Measurements from ENCODE around the gene PPP1R1C. TPM values are rescaled to one million over a fixed set of nuclear protein-coding genes. Genes with fewer than 3 reads are reported as not detected.

Gene PPP1R1C
- total and polyA plus RNA-seq, 2 donors, result 2.4 to 3.4 TPM

DNA sequence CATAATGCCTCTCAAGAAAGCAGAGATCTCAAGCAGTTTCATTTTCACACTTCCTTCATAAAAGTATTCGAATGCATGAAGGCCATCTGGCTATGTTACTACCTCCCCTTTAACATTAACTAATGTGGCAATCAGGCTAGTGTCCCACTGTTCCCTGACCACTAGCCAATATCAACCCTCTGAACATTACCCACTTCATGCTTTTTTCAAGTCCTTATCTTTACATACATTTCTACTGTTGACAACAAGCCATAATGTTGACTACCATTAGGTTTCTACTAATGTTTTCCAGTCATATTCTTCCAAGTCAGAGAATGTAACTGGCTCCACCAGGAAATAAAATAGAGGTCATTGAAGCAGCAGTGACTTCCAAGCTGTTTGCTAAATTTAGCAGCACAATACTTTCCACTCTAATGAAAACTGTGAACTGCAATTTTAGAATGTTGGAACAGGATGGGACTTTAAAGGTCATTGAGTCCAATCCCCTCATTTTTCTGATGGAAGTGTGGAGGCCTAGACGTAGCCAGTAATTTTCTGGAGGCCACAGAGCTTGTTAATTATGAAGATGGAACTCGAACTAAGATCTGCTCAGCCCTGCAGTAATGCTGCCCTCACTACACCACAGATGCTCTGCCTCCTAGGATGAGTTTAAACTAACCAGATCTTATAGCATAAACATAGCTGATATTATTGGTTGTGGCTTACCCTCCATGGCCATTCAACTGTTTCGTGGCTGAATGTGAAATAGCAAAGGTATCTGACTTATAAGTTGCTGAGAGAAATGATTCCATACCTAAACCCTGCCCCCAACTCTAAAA lies 630 bp upstream of the PPP1R1C start:
- no peak overlapping the region for H3K4me3 ChIP-seq (ENCODE audit: low read depth, low read length)
- no peaks in the 10 kb centered on the region for H3K4me1 ChIP-seq (ENCODE audit: insufficient read depth)
- H3K27ac ChIP-seq (ENCODE audit: low read depth), result no peak overlapping the region
- DNase-seq (ENCODE audit: extremely low spot score), result no peak
- no peaks in the 10 kb centered on the region for H3K36me3 ChIP-seq (ENCODE audit: insufficient read depth)
- 58% methylated on average over 4 of the region's 4 CpGs for WGBS

DNA sequence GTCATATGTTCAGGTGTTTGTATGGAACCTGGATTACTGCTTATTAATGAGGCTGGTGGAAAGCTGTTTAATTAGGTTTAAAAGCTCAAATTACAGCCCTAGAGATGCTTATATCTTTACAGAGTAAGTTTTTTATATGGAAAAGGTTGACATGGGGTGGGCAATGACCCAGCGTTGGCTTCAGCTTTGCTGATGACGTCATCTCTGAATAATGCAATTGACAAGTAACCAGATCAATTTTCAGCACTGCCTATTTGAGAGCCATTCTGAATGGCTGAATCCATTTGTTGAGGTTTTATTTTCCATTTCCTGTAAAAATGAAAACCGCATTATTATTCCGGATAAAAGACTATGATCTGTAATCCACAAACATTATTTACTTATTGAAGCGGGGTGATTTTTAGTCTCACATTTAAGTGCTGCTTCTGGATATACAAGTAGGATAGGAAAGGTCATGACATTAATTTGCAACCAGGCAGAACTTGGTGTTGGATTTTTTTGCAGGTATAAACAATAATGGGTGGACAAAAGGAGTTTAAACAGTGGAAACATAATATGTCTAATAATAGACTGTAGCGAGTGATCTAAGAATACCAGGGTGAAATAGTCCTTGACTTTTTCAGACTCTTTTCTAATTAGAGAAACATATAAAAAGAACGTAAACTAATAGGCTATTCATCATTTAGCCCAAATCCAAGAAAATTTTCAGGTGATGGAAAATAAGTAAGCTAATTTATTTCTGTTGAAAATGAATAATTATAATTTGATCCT lies 2.7 kb downstream of the PPP1R1C start:
- no peaks in the 10 kb centered on the region for H3K36me3 ChIP-seq (ENCODE audit: insufficient read depth)
- no peak overlapping the region for H3K4me3 ChIP-seq (ENCODE audit: low read depth, low read length)
- 74% methylated on average over 7 of the region's 7 CpGs for WGBS
- no peak overlapping the region for H3K27ac ChIP-seq (ENCODE audit: low read depth)
- no peak for DNase-seq (ENCODE audit: extremely low spot score)
- no peaks in the 10 kb centered on the region for H3K4me1 ChIP-seq (ENCODE audit: insufficient read depth)

DNA sequence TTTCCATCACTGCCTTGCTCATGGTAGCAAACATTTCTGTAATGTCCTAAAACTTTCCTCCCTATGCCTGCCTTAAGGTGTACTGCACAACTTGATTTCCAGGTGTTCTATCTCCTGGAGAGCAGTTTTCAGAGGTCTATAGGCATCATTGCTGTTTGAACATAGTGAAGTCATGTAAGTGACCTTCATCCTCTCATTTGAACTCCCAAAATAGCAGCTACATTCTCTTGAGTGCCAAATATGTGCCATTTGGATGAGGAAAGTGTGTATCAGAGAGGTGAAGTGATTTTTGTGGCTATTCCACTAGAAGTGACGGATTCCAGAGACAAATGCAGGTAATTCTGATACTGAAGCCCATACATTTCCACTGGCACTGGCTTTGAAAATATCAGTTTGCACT lies 3.4 kb downstream of the PPP1R1C start:
- Histone ChIP-seq H3K4me3 (ENCODE audit: low read depth, low read length) (no peak overlapping the region), H3K27ac (ENCODE audit: low read depth) (no peak overlapping the region), H3K4me1 (ENCODE audit: insufficient read depth) (no peaks in the 10 kb centered on the region), H3K36me3 (ENCODE audit: insufficient read depth) (no peaks in the 10 kb centered on the region)
- DNase-seq (ENCODE audit: extremely low spot score), result no peak
- 81% methylated on average over 1 of the region's 1 CpG for WGBS

DNA sequence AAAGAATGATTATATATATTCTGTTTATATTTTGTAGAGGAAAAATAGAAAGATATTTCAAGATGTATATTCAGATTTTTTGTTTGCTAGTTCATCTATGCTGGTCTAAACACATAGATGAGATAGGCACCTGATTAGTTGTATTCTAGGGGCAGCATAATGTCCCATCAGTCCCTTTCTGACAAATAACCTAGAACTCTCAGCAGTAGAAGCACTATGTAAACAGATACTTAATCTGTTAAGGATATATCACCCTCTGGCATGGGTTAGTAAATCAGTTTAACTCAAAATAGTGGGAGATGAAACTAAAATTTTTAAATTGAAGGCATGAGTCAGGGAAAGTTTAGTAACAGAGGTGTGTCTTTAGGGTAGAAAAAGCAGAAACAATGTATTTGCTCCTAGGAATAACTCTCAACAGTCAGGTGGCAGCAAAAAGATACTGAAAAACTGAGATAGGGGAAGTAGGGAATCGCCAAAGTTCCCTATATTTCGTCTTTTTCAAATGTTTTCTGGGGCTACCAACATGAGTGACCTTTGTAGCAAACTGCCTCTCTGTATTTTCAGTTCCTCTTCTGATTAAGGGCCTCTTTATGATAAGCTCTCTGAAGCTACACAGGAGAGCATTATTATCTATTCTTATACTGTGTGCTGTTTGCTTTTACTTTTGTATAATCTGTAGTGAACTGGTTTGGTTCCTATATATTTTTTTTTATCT lies 5.7 kb downstream of the PPP1R1C start:
- WGBS, result 78% methylated on average over 2 of the region's 2 CpGs

DNA sequence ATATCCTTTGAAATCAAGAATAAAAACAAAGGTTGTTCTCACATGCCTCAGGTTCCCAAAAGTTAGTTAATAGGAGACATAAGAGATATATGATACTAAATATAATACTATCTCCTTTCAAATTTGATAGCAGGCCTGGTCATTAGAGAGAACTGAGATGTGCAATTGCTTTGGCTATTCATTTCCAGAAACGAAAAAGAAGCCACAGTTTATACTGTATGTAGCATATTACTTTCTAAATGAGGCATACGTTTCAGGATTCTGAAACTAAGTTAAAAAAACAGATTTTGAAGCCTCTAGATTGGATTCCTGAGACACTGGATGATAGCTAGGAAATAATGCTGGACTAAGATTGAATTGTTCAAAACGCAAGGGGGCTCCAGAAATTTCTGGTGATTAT lies 7.1 kb downstream of the PPP1R1C start:
- H3K4me3 ChIP-seq (ENCODE audit: low read depth, low read length), result no peak overlapping the region

More for the DNA sequence above, 5.7 kb downstream of the PPP1R1C start:
- Histone ChIP-seq H3K4me1 (ENCODE audit: insufficient read depth) (no peaks in the 10 kb centered on the region), H3K4me3 (ENCODE audit: low read depth, low read length) (no peak overlapping the region), H3K27ac (ENCODE audit: low read depth) (no peak overlapping the region), H3K36me3 (ENCODE audit: insufficient read depth) (no peaks in the 10 kb centered on the region)
- DNase-seq (ENCODE audit: extremely low spot score), result no peak

DNA sequence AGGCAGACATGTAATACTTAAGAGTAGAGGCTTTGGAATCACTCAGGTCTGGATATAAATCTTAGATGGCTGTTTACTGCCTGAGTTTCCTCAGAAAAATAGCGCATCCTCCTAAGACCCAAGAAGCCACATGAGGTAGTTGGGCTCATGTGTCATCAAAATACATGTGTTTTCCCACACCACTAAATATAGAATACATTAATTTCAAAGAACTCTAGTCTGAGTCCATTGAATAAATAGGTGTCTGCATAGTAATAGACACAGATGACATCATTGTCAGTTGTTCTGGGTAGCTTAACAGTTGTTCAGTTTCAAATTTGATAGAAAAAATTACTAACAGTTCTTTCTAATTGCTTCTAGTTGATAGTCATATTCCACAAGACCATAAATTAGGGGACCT lies 9.6 kb downstream of the PPP1R1C start:
- 92% methylated on average over 1 of the region's 1 CpG for WGBS

More for the DNA sequence above, 7.1 kb downstream of the PPP1R1C start:
- Histone ChIP-seq H3K4me1 (ENCODE audit: insufficient read depth) (no peaks in the 10 kb centered on the region), H3K27ac (ENCODE audit: low read depth) (no peak overlapping the region), H3K36me3 (ENCODE audit: insufficient read depth) (no peaks in the 10 kb centered on the region)
- DNase-seq (ENCODE audit: extremely low spot score), result no peak
- WGBS, result 78% methylated on average over 3 of the region's 3 CpGs

DNA sequence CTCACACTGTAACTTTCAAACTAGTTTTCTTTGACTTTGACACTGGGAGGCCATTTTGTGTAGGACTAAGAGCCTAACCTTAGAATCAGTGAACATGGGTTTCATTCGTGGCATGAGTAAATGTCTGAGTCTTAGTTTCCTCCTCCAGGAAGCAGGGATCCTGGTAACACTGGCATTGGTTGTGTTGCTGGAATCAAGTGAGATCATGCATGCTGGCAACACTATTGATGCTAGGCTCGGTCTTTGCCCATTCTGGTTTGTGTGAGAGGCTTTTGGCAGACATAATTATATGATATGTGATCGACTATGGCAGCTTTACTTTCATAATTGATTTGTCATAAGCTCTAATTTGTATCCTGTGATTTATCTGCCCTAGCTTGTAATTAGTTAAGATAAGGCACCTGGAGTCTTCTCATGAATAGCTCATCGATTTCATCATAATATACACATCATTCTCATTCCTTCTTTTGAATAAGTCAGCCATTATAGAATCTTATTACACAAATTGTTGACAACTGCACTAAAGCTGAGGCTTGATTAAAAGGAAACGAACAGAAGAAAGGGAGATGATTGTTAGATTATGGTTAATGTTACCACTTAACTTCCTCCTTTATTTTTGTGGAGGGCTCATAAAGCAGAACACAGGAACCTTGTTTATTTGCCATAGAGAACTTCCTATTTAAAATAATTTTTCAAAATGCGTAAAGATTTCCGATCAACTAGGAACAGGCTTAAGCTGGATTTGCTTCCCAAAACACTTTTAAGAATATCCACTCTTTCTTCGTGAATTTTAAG lies 12.6 kb downstream of the PPP1R1C start:
- no peak overlapping the region for H3K27ac ChIP-seq (ENCODE audit: low read depth)
- H3K4me1 ChIP-seq (ENCODE audit: insufficient read depth), result no peaks in the 10 kb centered on the region
- no peak overlapping the region for H3K4me3 ChIP-seq (ENCODE audit: low read depth, low read length)
- no peak for DNase-seq (ENCODE audit: extremely low spot score)
- WGBS, result 78% methylated on average over 8 of the region's 8 CpGs
- H3K36me3 ChIP-seq (ENCODE audit: insufficient read depth), result no peaks in the 10 kb centered on the region

More for the DNA sequence above, 9.6 kb downstream of the PPP1R1C start:
- no peak for DNase-seq (ENCODE audit: extremely low spot score)
- H3K36me3 ChIP-seq (ENCODE audit: insufficient read depth), result no peaks in the 10 kb centered on the region
- H3K27ac ChIP-seq (ENCODE audit: low read depth), result no peak overlapping the region
- H3K4me1 ChIP-seq (ENCODE audit: insufficient read depth), result no peaks in the 10 kb centered on the region
- H3K4me3 ChIP-seq (ENCODE audit: low read depth, low read length), result no peak overlapping the region

DNA sequence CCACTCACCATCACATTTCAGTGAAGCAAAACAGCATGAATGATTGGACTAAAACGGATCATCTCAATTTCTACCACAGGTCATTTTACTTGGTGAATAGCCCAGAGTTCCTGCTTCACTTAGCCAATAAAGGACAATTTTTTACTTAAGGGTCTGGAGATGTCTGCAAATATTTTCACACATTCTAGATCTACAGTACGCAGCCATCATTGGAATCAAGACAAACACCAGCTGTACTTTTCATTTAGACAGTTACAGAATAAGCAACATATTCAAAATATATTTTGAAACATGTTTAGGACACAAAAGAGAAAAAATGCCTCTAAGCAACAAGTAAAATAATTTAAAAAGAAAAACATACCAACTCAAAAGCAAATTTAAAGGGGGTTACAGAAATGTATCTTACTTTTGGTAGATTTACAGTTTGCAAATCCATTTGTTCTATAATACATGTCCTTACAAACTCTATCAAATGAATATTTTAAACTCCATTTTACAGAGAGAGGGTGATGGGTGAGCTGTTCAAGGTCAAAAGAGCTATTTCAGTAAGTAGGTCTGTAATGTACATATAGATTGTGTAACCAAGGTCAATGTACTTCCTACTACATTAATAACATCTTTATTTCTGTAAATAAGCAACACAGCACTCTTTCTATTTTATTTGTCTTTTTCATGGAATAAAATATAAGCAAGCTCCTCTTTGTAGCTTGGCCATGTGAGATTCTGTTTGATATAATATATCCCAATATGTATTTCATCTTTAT lies 13.4 kb downstream of the PPP1R1C start:
- H3K4me1 ChIP-seq (ENCODE audit: insufficient read depth), result no peaks in the 10 kb centered on the region
- no peaks in the 10 kb centered on the region for H3K36me3 ChIP-seq (ENCODE audit: insufficient read depth)
- DNase-seq (ENCODE audit: extremely low spot score), result no peak
- WGBS, result 65% methylated on average over 2 of the region's 2 CpGs
- no peak overlapping the region for H3K4me3 ChIP-seq (ENCODE audit: low read depth, low read length)
- no peak overlapping the region for H3K27ac ChIP-seq (ENCODE audit: low read depth)

DNA sequence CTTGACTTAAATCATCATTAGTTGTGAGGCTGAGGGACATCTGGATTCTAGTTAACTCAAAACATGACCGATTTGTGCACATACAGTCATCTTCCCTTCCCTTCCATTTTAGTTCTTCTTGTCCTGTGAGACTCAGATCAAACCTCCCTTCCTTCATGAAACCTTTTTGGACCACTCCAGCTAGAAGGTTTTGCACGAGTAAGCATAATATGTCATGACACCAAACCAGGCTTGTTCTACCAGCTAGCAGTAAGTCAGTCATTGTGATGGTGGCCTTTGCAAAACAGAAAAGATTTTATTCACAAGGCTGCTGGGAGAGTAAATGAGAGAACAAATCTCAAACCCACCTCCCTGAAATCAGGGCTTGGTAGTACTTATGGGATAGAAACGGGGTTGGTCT lies 14.3 kb downstream of the PPP1R1C start:
- 92% methylated on average over 3 of the region's 3 CpGs for WGBS
- Histone ChIP-seq H3K4me3 (ENCODE audit: low read depth, low read length) (no peak overlapping the region), H3K4me1 (ENCODE audit: insufficient read depth) (no peaks in the 10 kb centered on the region), H3K36me3 (ENCODE audit: insufficient read depth) (no peaks in the 10 kb centered on the region), H3K27ac (ENCODE audit: low read depth) (no peak overlapping the region)
- DNase-seq (ENCODE audit: extremely low spot score), result no peak

DNA sequence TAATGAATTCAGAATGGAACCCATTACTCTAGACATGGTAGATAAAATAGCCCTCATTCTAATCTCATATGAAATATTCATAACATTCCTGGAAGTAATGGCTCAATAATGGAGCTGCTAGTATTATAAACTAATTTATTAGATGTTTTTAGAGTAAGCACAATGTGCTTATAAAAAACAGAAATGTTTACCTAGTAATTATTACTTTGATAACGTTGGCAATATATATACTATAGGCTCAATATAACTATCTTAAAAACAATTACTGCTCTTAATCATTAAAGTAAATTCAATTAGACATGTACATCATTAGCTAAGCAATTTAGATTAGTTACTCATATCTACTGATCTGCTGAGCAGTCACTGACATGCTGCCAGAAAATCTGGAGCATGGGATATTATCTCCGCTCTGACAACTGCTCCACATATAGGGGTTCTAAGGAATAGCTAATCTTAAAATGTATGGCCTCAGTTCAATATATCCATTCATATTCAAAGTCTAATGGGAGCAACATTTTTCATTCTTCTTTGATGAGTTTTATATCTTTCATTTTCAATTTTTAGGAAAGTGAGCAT lies 19.4 kb downstream of the PPP1R1C start:
- no peak for DNase-seq (ENCODE audit: extremely low spot score)
- whole genome bisulfite sequencing, result 80% methylated on average over 2 of the region's 2 CpGs

DNA sequence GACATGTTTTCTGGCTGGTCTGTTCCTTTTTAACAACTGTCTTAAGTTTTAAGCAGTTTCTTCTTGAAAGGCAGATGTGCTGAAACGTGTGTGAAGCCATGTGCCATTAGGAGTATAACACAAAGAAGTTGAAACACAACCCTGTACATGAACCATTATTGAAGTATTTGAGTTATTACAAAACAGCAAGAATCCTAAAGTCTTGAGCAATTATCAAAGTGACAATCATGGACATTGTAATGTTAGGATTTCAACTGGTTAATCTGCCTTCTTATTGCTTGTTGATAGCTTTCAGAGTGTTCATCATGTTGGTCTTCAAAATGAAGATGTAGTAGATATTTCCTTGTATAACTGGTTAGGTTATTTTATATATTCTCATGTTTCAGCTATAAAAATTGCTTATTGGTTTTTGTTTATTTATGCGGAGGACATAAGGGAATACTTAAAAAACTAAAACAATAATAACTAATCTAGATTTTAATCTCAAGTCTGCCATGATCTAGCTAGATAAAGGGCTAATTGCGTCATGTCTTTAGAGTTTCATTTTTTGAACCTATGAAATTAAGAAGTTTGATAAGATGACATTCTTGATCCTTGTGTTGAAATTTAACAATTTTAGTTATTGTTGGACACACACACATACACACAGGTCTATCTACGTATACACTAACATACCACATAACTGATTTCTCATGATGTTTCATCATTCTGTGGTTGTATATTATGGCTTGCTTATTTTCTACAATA lies 21.1 kb downstream of the PPP1R1C start:
- Histone ChIP-seq H3K27ac (ENCODE audit: low read depth) (no peak overlapping the region), H3K4me1 (ENCODE audit: insufficient read depth) (no peaks in the 10 kb centered on the region), H3K4me3 (ENCODE audit: low read depth, low read length) (no peak overlapping the region), H3K36me3 (ENCODE audit: insufficient read depth) (no peaks in the 10 kb centered on the region)
- DNase-seq (ENCODE audit: extremely low spot score), result no peak
- 89% methylated on average over 4 of the region's 4 CpGs for WGBS

More for the DNA sequence above, 19.4 kb downstream of the PPP1R1C start:
- H3K27ac ChIP-seq (ENCODE audit: low read depth), result no peak overlapping the region
- no peak overlapping the region for H3K4me3 ChIP-seq (ENCODE audit: low read depth, low read length)
- H3K4me1 ChIP-seq (ENCODE audit: insufficient read depth), result no peaks in the 10 kb centered on the region
- H3K36me3 ChIP-seq (ENCODE audit: insufficient read depth), result no peaks in the 10 kb centered on the region

DNA sequence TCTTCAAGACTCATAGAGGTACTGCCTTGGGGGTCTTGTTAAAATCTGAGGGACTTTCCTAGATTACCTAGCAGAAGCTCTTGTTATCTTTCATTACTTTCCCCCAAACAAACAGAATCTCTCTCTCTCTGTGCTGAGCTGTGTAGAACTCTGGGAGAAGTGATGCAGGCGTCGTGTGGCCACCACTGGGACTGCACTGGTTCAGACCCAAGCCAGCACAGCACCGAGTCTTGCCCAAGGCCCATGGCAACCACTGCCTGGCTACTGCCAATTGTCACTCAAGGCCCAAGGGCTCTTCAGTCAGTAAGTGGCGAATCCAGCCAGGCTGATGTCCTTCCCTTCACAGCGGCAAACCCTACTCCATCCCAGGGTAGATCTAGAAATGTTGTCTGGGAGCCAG lies 28.6 kb downstream of the PPP1R1C start:
- no peak for DNase-seq (ENCODE audit: extremely low spot score)
- 94% methylated on average over 5 of the region's 5 CpGs for WGBS
- Histone ChIP-seq H3K4me3 (ENCODE audit: low read depth, low read length) (no peak overlapping the region), H3K27ac (ENCODE audit: low read depth) (no peak overlapping the region), H3K4me1 (ENCODE audit: insufficient read depth) (no peaks in the 10 kb centered on the region), H3K36me3 (ENCODE audit: insufficient read depth) (no peaks in the 10 kb centered on the region)

Data from urinary bladder (tissue), 4 donors.